ENCODE results near the gene UNC93A.
"Not testable (repeated sequence)": the region's sequence is repeated elsewhere in the genome, so short reads cannot be mapped to it uniquely, and the experiment has no call there.

Gene UNC93A

DNA sequence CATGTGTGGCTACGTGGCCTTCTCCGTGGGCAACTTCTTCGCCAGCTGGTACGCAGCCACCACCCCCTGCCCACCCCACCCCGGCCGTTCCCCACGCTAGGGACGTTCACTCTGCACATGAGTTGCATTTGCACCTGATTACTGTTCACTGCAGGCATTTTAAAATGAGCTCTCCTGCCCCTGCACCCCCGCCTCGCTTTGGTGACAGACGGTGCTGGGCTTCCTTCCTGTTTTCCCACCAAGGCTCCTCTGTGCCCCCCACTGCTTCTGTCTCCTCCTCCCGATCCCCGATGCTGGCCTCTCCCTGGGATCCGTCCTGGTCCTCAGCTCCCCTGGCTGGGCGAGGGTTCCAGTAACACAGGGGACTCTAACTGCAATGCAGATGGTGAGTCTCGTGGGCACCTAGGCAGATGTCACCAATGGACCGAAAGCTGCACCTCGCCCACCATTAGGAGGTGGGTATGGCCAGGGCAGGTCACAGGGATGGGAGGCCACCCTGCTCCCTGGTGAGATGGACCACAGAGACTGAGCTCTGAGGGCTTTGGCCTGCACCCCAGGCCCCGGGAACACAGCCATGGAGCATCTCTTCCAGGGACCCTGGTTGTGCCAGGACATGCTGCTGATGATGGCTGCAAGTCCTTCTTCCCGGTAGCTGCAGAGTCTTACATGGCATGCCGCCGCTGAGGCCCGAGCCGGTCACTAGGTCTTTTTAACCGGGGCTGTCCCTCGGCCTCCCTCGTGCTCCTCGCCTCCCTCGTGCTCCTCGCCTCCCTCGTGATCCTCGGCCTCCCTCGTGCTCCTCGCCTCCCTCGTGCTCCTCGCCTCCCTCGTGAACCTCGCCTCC lies 3.8 kb downstream of the UNC93A start:
- no peak for FAIRE-seq

DNA sequence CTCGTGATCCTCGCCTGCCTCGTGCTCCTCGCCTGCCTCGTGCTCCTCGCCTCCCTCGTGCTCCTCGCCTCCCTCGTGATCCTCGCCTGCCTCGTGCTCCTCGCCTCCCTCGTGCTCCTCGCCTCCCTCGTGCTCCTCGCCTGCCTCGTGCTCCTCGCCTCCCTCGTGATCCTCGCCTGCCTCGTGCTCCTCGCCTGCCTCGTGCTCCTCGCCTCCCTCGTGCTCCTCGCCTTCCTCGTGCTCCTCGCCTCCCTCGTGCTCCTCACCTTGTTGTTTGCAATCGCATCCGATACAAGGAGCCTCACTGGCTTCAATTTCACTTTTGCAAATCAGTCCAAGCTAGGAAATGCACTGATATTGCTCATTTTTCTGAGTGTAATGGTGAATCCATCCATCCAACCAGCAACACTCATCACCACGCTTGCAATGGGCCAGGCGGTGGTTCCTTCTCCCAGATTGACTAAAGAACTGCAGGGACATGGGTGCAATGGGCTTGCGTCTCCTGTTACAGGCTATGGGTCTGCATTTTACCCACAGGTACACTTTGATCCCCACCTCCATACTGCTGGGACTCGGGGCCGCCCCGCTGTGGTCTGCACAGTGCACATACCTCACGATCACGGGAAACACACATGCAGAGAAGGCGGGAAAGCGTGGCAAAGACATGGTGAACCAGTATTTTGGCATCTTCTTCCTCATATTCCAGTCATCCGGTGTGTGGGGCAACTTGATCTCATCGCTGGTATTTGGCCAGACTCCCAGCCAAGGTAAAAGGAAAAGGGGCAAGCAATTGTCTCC lies 4.6 kb downstream of the UNC93A start:
- no peak for FAIRE-seq

DNA sequence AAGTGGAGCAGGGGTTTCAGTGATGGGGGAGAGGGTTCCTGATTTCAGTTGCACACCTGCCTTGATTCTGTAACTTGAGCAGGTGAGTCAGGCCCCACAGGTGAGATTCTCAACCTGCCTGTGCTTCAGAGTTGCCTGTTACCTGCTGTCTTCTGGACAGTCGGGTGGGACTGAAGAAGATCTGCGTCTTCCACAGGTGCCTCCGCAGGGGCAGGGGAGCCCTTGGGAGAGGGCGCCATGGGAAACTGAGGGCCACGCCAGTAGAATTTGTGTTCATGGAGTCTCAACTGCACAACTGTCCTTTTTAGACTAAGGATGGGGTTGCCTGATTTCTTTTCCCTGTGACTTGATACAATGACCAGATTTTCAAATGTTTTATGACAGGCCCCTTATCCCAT lies 5.2 kb downstream of the UNC93A start:
- FAIRE-seq: no peak

DNA sequence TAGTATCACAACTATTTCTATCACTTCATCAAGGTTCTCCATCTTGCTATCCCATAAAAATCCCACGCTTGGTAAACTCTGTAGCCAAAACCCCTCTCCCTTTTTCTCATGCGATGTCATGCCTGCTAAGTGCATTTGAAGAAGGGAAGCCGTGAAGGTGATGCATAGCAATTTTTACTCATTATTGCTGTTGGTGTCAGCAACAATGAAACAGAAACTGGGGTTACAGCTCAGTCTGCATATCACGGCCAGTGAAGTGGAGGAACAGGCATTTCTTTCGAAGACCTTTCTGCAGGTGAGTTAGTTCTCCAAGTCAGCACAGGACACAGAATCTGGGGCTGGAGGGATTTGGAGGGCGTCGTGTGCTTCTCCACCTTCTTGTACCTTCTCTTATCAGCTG lies 5.8 kb downstream of the UNC93A start:
- FAIRE-seq: no peak

DNA sequence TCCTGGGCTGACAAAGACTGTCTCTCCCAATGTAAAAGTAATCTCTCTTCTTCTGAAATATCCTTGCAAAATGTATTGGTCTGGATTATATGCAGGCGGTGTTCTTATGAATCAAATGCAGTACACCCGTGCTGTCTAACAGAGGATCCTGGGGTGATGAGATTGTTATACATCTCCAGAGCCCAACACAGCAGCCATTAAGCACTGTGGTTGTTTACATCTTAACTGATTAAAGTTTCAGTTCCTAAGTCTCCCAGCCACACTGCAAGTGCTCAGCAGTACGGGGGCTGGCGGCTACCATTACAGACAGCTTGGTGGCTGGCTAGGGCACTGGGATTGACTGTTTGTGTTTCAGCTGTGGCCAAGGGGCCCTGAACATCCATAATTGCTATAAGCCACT lies 7.0 kb downstream of the UNC93A start:
- FAIRE-seq: no peak

DNA sequence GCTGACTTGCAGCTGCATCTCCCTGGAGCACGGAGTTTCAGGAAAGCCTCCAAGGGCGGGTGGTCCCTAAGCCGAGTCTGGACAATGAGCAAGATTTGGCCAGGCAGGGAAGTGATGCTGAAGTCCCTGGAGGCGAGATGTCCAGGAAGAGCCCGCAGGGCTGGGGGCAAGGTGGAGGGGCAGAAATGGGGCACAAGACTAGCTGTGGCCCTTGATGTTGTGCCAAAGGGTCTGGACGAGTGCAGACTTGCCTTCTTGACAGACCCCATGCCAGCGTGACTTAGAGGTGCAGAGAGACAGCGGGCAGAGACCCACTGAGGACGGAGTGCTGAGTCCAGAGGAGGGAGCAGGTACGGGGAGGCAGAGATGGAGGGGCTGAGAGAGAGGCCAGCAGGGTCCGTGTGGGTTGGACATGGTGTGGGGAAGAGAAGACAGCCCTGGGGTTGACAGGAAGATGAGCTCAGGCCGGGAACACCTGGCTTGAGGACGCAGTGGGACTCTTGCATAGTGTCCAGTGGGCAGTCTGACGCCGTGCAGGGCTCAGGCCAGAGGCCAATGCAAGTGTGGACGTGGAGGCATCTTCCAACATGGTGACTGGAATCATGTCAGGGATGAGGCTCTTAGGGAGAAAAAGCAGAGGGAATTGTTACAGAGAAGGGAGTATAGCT lies 8.7 kb downstream of the UNC93A start:
- no peak for FAIRE-seq

DNA sequence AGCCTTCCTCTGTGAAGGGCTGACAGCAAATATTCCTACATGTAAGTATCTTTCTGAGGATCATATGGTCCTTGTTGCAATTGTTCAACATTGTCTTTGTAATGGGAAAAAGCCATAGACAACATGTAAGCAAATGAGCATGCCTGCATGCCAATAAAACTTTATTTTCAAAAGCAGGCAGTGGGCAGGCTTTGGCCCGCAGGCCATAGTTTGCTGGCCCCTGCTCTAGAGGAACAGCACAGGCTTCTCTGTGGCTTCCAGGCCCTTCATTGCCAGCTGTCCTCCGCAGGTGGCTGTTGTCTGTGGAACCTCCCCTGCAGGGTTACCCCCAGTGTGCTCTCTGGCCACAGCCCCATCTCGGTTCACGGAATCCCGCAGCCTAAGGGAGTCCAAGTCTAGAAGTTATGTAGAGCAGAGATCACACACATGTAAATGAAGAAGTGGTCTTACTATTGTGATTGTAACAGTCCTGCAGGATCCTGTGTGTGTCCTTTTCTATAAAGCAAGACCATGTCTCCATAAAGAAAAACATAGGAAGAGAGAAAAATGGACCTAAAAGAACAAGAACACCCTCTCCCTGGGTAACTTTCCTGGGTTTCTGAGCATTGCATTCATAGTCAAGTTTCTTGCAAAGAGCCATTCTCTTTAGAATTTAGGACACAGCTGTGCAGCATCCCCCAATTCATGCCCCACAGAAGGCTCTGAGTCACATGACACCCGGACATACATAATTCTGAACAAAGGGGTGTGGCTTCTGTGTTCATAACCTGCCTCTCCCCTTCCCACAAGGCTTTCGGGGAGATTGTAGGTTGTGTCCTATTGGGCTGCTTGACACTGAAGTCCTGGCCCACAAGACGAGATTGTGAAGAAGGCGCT lies 10.0 kb downstream of the UNC93A start:
- no peak for FAIRE-seq

DNA sequence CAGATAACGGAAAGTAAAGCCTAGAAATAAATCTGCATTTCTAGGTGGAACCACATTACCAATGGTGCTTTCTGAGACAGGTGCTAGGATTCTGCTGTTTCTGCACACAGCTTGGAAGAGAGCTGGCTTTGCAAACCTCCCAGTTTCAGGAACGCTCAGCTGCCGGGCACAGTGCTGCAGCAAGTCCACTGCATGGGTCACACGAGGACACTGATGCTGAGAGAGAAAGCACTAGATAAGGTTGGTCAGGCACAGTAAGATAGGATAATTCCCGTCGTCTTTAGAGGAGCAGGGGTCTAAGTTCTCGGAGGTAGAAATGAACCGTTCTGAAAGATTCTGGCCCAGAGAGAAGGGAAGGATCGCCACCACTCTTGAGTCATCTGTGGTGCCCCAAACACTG lies 11.0 kb downstream of the UNC93A start:
- FAIRE-seq: no peak

DNA sequence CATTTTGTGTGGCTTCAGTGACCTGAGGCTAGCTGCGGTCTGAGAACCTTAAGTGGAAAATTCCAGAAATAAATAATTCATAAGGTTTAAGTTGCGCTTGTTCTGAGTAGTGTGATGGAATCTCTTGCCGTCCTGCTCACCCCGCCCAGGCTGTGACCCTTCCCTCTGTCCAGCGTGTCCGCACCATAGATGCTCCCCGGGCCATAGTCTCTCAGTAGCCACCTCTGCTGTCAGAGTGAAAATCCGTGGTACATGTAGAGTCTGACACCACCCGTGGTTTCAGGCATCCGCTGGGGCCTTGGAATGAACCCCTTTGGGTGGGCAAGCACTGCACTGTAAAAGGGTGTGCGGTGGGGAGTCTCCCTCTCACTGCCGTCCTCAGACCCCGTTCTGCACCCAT lies 11.7 kb downstream of the UNC93A start:
- FAIRE-seq: no peak

DNA sequence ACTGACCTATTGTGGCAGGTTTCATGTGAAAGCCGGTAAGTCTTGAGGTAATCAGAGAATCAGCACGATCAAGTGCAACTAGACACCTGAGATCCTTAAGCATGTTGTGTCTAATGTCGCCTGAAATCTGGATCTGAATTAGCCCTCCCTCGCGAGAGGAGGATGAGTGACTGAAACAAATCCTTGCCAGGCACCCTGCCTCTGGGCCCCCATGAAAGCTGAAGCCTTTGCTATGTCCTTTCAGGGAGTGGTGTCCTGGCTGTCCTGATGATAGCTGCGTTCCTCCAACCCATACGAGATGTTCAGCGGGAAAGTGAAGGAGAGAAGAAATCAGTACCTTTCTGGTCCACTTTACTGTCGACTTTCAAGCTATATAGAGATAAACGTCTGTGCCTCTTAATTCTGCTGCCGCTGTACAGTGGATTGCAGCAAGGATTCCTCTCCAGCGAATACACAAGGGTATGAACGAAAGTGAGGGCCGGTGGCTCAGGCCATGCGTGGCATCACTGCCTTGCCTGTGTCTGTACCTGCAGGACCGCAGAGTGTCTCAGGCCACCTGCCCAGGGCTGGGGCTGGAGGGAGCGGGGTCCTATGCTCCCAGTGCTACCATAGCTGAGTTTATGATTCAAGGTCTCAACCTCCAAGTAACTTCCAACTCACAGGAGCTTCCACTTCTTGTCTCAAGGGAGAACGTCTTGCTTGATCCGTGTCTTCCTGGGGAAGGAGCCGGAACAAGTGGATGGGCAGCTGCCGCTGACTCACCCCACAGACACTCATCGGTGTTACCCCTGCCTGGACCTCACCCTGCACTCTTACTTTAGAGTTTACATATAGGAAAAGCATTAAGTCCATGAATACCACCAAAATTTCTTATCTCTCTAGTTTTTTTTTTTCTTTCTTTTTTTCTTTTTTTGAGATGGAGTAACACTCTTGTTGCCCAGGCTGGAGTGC lies 12.8 kb downstream of the UNC93A start:
- no peak for FAIRE-seq

DNA sequence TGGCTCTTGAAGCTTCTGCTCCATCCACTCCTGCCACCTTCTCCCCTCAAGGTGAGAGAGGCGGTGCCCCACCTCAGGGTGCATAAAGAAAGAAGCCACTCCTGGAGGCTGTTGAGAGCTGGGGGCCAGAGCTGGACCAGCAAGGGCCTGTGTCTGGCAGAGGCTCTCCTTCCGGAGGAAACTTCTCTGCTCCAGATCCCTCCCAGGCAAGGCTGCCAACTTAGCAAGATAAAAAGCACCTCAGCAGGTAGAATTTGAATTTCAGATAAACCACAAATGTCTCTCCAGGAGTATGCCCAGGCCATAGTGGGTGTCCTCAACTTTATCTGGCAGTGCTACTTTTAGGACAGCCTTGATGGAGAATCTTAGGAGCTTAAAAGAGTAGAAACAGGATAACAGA lies 13.8 kb downstream of the UNC93A start:
- no peak for FAIRE-seq

DNA sequence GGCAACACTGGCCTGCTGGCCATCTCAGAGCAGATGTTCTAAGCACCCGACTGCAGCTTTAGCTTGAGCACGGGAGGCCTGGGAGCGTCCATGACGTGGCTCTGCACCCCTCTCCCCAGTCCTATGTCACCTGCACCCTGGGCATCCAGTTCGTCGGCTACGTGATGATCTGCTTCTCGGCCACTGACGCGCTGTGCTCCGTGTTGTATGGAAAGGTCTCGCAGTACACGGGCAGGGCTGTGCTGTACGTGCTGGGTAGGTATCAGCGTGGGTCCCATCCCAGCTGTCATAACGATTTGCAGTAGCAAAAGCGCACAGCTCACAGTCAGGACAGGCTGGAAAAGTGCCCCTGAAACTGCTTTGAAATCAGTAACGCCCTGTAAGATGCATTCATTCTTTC lies 14.7 kb downstream of the UNC93A start:
- FAIRE-seq: no peak

DNA sequence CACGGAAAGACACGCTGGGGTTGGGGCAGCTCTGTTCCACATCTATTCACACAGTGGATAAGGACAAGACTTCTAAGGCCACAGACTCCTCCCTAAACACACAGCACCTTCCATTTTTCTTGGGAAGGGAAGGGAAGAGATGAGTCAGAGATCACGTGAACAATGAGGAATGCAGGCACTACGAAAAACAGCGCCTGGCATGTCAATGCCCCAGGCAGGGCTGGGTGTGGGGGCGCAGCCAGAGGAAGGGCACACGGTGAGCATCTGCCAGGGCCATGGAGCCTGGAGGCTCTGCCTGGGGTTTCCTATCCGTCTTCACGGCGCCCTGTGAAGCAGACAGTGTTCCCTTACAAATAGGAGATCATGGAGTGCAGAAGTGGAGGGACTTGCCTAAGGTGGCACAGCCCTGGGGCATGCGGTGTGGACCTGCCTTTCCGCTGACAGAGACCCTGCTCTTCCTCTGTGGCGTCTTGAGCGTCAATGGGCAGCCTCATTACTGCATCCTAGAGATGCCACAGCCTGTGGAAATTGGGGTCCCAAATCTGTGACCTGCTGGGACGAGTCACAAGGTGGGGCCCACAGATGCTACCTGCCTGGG lies 15.4 kb downstream of the UNC93A start:
- FAIRE-seq: no peak

DNA sequence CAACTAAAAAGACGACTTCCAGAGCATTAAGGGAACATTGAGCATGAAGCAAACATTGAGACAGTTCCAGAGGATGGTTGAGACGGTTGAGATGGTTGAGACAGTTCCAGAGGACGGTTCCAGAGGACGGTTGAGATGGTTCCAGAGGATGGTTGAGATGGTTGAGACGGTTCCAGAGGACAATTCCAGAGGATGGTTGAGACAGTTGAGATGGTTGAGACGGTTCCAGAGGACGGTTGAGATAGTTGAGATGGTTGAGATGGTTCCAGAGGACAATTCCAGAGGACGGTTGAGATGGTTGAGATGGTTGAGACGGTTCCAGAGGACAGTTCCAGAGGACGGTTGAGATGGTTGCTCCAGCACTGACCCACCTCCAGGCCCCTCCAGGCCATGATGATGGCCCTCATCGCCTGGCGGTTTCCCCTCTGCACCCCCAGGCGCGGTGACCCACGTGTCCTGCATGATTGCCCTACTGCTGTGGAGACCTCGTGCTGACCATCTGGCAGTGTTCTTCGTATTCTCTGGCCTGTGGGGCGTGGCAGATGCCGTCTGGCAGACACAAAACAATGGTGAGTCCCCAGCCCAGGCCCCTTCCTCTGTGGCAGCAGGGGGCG lies 16.3 kb downstream of the UNC93A start:
- FAIRE-seq: no peak

DNA sequence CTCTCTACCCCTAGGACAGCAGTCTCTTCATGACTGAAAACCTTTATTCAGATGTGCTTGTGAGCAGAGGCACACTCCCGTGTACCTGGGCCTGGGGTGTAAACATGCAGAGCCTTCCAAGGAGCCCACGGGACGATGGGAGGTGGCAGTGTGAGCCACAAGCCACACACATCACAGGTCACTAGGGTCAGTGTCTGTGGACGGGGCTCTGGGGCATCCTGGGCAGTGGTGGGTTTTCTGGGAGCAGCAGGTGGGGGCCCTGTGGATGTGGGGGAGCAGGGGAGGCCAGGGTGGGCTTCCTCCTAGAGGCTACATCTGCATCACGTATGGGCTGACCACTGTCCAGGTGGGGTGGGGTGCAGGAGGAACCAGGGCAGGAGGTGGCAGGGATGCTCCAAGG lies 17.1 kb downstream of the UNC93A start:
- no peak for FAIRE-seq

DNA sequence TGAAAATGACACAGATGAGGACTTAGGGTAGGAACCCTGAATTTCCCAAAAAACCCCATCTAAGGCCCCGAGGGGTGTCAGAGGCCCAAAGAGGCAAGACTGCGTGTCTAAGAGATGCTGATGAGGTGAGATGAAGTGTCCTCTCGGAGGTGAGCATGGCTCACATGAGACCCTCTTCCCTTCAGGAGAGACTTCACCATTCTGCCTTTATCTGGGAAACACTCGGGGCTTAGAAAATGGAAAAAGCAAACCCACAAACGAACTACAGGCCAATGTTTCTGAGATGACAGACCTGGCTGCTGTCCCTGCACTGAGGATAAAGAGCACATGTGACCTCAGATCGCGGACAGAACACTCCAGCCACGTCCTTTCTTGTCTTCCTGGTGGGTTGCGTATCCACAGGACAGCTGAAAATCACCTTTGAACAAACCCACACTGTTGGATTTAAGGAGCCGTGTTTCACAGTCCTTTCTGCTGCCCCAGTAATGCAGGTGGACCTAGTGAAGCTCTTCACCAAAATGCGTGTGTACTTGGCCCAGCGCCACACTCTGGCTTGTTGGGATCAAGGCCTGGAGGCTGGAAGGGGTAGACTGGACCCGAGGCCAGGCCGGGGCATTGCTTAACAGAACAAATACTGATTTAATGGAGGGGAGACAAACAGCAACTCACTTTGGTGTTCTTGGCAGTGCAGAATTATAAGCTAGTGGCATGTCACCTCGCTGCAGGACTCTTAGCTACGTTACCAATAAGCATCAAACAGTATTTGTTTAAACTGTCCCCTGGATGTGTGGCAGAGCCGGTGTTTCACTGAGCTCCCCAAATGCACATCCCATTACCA lies 18.5 kb downstream of the UNC93A start:
- not testable (repeated sequence) for FAIRE-seq

DNA sequence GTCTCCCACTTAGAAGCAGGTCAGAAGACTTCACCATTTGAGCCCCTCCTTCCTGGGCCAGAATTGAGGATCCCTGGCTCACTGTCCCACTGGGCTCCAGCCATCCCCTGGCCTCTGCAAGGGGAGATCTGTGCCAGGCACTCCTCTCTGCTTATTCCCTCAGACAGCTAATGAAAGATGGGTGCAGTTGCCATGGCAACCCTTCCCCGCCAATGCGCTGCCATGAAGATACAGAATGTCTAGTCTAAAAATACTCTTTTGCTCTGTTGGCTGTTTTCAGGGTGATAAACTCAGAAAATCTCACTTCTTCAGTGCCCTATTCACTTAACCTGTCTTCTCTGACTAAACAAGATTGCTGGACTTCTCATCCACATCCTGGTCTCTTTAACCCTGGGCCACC lies 20.2 kb downstream of the UNC93A start:
- no peak for FAIRE-seq

DNA sequence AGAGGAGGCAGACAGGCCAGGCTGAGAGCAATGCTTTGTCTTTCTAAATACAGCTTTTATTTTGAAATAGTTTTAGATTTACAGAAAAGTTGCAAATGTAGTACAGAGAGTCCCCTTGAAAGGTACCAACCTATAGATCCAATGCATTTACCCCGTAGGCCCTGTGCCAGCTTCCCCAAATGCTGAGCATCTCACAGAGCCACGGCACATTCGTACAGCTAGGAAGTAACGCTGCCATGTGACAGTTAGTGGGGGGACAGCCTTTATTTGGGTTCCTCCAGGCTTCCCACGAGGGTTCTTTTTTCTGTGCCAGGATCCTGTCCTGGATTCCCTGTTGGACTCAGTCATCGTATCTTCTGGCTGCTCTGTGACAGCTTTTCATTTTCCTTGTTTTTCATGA lies 20.6 kb downstream of the UNC93A start:
- FAIRE-seq: not testable (repeated sequence)

DNA sequence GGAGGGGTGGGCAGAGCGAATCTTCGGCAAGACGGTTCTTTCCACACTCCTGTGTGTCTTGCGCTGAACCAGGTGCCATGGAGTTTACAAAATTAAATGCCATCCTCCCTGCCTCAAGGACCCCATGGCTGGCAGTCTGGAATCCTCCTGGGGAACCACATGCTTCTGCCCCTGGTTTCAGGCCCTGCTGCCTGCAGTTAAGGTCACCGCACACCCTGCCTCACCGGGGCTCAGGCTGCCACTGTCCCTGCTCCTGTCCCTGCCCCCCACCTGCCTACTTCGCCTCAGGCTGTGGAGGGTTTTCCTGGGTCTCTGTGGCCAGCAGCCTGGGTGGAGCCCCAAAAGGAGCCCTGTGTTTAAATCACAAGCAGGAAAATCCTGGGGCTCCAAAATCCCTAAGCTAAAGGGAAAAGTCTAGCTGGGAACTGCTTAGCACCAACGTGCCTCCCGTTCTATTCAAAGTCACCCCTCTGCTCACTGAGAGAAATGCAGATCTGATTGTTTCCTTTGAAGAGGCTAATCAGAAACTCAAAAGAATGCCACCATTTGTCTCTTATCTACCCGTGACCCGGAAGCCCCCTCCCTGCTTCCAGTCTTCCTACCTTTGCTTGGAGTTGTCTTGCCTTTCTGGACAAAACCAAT lies 23.2 kb downstream of the UNC93A start:
- no peak for FAIRE-seq
